Neural progenitor cell (in vitro differentiated cells): ENCODE results near the gene TBX6. TPM values are rescaled to one million over a fixed set of nuclear protein-coding genes. Genes with fewer than 3 reads are reported as not detected.
"Not testable (repeated sequence)": the region's sequence is repeated elsewhere in the genome, so short reads cannot be mapped to it uniquely, and the experiment has no call there.

Experiments used
- DNase-seq: peaks from one replicate; pipeline ENCODE4 v3.0.0-alpha.2; 2016; ENCODE audit warnings: low spot score
- H2AFZ ChIP-seq: fragments of 200-600 bp; sonication (generic); replicated peaks from 2 replicates; pipeline ENCODE4 v1.6.1; 2016; ENCODE audit warnings: antibody characterized with exemption
- H3F3A ChIP-seq: fragments of 200-600 bp; sonication (generic); 2 replicates; pipeline ENCODE4 v1.6.1; 2016; ENCODE audit warnings: antibody characterized with exemption, low read depth
- H3K27ac ChIP-seq: fragments of 200-600 bp; sonication (generic); 2 replicates; pipeline ENCODE4 v1.5.1; 2016; ENCODE audit warnings: mild to moderate bottlenecking
- H3K27me3 ChIP-seq: fragments of 200-600 bp; sonication (generic); 2 replicates; pipeline ENCODE4 v1.6.1; 2016; ENCODE audit warnings: mild to moderate bottlenecking, moderate library complexity
- H3K36me3 ChIP-seq: fragments of 200-600 bp; sonication (generic); 2 replicates; pipeline ENCODE4 v1.5.1; 2016
- H3K4me1 ChIP-seq: fragments of 200-600 bp; sonication (generic); 2 replicates; pipeline ENCODE4 v1.6.1; 2016; ENCODE audit warnings: mixed run types
- H3K4me2 ChIP-seq: fragments of 200-600 bp; sonication (generic); 2 replicates; pipeline ENCODE4 v1.6.1; 2016
- H3K4me3 ChIP-seq: fragments of 200-600 bp; sonication (generic); 2 replicates; pipeline ENCODE4 v1.5.1; 2016
- H3K79me2 ChIP-seq: fragments of 200-600 bp; sonication (generic); 2 replicates; pipeline ENCODE4 v1.6.1; 2016; ENCODE audit warnings: low read depth
- H3K9ac ChIP-seq: fragments of 200-600 bp; sonication (generic); 2 replicates; pipeline ENCODE4 v1.6.1; 2016
- H3K9me3 ChIP-seq: fragments of 200-600 bp; sonication (generic); 2 replicates; pipeline ENCODE4 v1.5.1; 2016; ENCODE audit warnings: low read depth
- H4K20me1 ChIP-seq: fragments of 200-600 bp; sonication (generic); 2 replicates; pipeline ENCODE4 v1.6.1; 2016; ENCODE audit warnings: low read depth
- H3K27ac Mint-ChIP-seq: 3 replicates; pipeline ENCODE4 v1.8.0; 2021; ENCODE audit warnings: mixed read lengths
- H3K27me3 Mint-ChIP-seq: 2 replicates; pipeline ENCODE4 v1.8.0; 2022; ENCODE audit warnings: low read depth, mild to moderate bottlenecking, inconsistent platforms, moderate library complexity, mixed read lengths; ENCODE audit not compliant: insufficient read depth
- H3K36me3 Mint-ChIP-seq: 3 replicates; pipeline ENCODE4 v1.8.0; 2021; ENCODE audit warnings: mixed read lengths
- H3K4me1 Mint-ChIP-seq: 3 replicates; pipeline ENCODE4 v1.8.0; 2021; ENCODE audit warnings: mixed read lengths
- H3K4me3 Mint-ChIP-seq: 3 replicates; pipeline ENCODE4 v1.8.0; 2021; ENCODE audit warnings: mild to moderate bottlenecking, moderate library complexity, mixed read lengths
- H3K9me3 Mint-ChIP-seq: 3 replicates; pipeline ENCODE4 v1.8.0; 2020; ENCODE audit warnings: mixed read lengths
- EZH2 ChIP-seq: fragments of 200-600 bp; sonication (generic); IDR thresholded peaks from 2 replicates; pipeline ENCODE4 v1.6.1; 2017; ENCODE audit warnings: antibody characterized with exemption, mild to moderate bottlenecking, moderate library complexity
- EZH2phosphoT487 ChIP-seq: fragments of 200-600 bp; sonication (generic); IDR thresholded peaks from 2 replicates; pipeline ENCODE4 v1.6.1; 2017; ENCODE audit warnings: antibody characterized with exemption
- total RNA-seq: library from RNA; depleted of rRNA; stranded (reverse); fragments of >200 nt; gene quantifications from 2 replicates; pipeline ENCODE4 v1.2.3, GENCODE V29; 2015; ENCODE audit warnings: low replicate concordance
- TF ChIP-seq, protein P1 (sequence below): fragments of 200-600 bp; sonication (generic); IDR thresholded peaks from 2 replicates; pipeline ENCODE4 v1.5.1; 2017; ENCODE audit warnings: antibody characterized with exemption, mild to moderate bottlenecking

Gene TBX6
- total RNA-seq, 1 donor from 2014 or later = 0.39 TPM

DNA sequence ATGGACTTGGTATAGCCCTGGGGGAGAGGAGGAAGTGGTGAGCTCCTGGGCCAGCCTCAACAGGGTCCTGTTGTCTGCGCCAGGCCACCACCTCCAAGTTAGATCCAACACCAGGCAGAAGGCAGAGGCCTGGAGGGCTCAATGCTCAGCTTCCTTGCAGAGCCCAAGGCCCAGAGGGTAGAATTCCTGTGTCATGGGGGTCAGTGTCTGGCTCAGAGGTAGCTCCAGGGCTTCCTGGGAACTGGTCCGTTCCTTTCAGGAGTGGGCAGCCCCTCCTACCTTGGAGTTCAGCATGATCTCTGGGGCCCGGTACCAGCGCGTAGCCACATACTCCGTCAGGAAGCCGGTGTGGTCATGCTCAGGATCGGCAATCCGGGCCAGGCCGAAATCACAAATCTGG lies 26.0 kb upstream of the TBX6 start:
- Histone ChIP-seq H3K4me1 (peaks cover 4% of the 10 kb centered on the region), H3K9ac (no peak overlapping the region), H3K9me3 (no peaks in the 10 kb centered on the region), H3K36me3 (no peaks in the 10 kb centered on the region), H3K4me2 (no peak overlapping the region), H4K20me1 (peaks cover 8% of the 10 kb centered on the region), H3K4me3 (no peak overlapping the region), H3K27ac (no peak overlapping the region), H3K27me3 (no peaks in the 10 kb centered on the region), H2AFZ (no peak overlapping the region), H3K79me2 (no peaks in the 10 kb centered on the region), H3F3A (peaks cover 23% of the 10 kb centered on the region)
- TF ChIP-seq EZH2phosphoT487 (no peak), EZH2 (no peak)
- TF ChIP-seq, protein P1, sequence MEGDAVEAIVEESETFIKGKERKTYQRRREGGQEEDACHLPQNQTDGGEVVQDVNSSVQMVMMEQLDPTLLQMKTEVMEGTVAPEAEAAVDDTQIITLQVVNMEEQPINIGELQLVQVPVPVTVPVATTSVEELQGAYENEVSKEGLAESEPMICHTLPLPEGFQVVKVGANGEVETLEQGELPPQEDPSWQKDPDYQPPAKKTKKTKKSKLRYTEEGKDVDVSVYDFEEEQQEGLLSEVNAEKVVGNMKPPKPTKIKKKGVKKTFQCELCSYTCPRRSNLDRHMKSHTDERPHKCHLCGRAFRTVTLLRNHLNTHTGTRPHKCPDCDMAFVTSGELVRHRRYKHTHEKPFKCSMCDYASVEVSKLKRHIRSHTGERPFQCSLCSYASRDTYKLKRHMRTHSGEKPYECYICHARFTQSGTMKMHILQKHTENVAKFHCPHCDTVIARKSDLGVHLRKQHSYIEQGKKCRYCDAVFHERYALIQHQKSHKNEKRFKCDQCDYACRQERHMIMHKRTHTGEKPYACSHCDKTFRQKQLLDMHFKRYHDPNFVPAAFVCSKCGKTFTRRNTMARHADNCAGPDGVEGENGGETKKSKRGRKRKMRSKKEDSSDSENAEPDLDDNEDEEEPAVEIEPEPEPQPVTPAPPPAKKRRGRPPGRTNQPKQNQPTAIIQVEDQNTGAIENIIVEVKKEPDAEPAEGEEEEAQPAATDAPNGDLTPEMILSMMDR = no peak
- Mint-ChIP-seq H3K36me3 (peaks cover 12% of the 10 kb centered on the region), H3K27ac (no peak overlapping the region), H3K4me3 (no peak overlapping the region), H3K4me1 (peaks cover 10% of the 10 kb centered on the region), H3K9me3 (no peaks in the 10 kb centered on the region), H3K27me3 (peaks cover 3% of the 10 kb centered on the region)
- DNase-seq = no peak

DNA sequence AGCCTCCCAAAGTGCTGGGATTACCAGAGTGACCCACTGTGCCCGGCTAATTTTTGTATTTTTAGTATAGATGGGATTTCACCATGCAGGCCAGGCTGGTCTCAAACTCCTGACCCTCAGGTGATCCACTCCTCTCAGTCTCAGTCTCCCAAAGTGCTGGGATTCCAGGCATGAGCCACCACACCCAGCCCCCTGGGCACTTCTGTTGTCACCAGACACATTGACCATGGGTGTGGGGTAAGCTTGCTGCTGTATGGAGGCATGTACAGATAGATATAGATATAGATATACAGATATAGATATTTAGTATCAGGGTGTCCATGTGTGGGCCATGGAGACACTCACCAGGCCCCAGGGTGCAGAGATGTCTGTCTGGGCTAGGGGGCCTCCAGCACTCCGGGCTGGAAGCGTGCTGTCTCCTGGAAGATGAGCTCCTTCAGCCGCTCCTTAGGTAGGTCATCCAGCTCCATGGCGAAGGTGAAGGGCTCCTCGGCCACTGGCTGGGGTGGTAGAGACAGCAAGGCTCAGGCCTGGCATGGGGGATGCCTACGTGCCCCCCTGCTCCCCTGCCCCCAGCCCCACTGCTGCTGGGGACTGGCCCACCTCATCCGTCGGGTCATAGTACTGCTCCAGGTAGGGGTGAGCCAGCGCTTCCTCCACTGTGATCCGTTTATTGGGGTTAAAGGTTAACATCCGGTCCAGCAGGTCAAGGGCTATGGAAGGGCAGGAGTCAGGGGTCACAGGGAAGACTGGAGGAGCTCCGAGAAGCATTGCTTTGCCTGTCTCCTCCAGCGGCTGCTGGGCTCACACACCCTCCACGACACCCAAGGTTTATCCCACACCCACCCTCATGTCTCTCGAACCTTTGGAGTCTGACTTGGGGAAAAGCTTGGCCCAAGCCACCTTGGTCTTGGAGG lies 24.8 kb upstream of the TBX6 start:
- peaks cover 13% of the 10 kb centered on the region for H3K36me3 Mint-ChIP-seq
- H3K27ac Mint-ChIP-seq = no peak overlapping the region
- no peaks in the 10 kb centered on the region for H3K79me2 ChIP-seq
- no peaks in the 10 kb centered on the region for H3K27me3 ChIP-seq
- no peak for DNase-seq
- no peaks in the 10 kb centered on the region for H3K36me3 ChIP-seq
- H3K9me3 Mint-ChIP-seq = no peaks in the 10 kb centered on the region
- H3F3A ChIP-seq = peaks cover 24% of the 10 kb centered on the region
- peaks cover 4% of the 10 kb centered on the region for H3K4me1 Mint-ChIP-seq
- H3K9ac ChIP-seq = no peak overlapping the region
- peaks cover 3% of the 10 kb centered on the region for H3K27me3 Mint-ChIP-seq
- TF ChIP-seq EZH2phosphoT487 (no peak), EZH2 (no peak)
- TF ChIP-seq, protein P1 = no peak
- no peak overlapping the region for H3K27ac ChIP-seq
- peaks cover 20% of the 10 kb centered on the region for H4K20me1 ChIP-seq
- H3K4me3 Mint-ChIP-seq = no peak overlapping the region
- no peaks in the 10 kb centered on the region for H3K9me3 ChIP-seq
- no peak overlapping the region for H2AFZ ChIP-seq
- no peak overlapping the region for H3K4me3 ChIP-seq
- no peak overlapping the region for H3K4me2 ChIP-seq
- no peaks in the 10 kb centered on the region for H3K4me1 ChIP-seq

DNA sequence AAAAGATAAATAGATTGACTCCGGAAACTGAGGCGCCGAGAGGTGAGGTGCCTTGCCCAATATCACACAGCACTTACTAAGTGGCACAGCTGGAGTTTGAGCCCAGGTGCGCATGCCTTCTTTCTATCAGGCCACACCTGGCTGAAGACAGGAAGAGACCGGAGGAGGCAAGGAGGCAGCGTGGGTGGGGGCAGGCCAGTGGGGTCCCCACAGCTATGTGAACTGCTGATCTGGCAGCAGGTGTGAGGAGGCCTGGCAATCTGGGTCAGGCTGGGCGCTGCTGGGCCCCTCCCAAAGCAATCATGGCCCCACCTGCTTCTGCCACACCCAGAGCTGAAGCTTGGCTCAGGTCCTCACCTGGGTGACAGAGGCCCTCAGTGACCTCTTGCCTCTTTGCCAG lies 23.5 kb upstream of the TBX6 start:
- peaks cover 11% of the 10 kb centered on the region for H3K36me3 Mint-ChIP-seq
- Histone ChIP-seq H3K4me2 (no peak overlapping the region), H2AFZ (no peak overlapping the region), H3K79me2 (no peaks in the 10 kb centered on the region), H3K4me3 (no peak overlapping the region), H3F3A (peaks cover 29% of the 10 kb centered on the region), H3K4me1 (no peaks in the 10 kb centered on the region), H3K27ac (no peak overlapping the region), H4K20me1 (peaks cover 29% of the 10 kb centered on the region), H3K36me3 (no peaks in the 10 kb centered on the region), H3K9ac (no peak overlapping the region), H3K27me3 (no peaks in the 10 kb centered on the region), H3K9me3 (no peaks in the 10 kb centered on the region)
- H3K27me3 Mint-ChIP-seq = peaks cover 6% of the 10 kb centered on the region
- no peak overlapping the region for H3K4me3 Mint-ChIP-seq
- H3K27ac Mint-ChIP-seq = no peak overlapping the region
- no peaks in the 10 kb centered on the region for H3K9me3 Mint-ChIP-seq
- H3K4me1 Mint-ChIP-seq = peaks cover 5% of the 10 kb centered on the region
- no peak for TF ChIP-seq EZH2phosphoT487
- TF ChIP-seq, protein P1 = no peak
- TF ChIP-seq EZH2 = no peak
- DNase-seq = no peak

DNA sequence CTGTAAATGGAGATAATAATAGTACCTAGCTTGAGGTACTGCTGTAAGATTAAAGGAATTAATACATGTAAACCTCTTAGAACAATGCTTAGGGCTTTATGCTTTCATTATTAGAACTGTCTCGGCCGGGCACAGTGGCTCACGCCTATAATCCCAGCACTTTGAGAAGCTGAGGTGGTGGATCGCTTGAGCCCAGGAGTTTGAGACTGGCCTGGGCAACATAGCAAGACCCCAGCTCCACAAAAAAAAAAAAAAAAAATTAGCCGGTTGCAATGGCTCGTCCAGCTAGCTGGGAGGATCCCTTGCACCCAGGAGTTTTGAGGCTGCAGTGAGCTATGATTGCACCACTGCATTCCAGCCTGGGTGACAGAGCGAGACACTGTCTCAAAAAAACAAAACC lies 23.1 kb upstream of the TBX6 start:
- Histone ChIP-seq H3F3A (peaks cover 33% of the 10 kb centered on the region), H4K20me1 (peaks cover 33% of the 10 kb centered on the region)
- H3K4me3 ChIP-seq, H3K79me2 ChIP-seq, H3K4me1 ChIP-seq, H3K4me2 ChIP-seq, H3K9ac ChIP-seq, H3K9me3 ChIP-seq, H2AFZ ChIP-seq, H3K27me3 Mint-ChIP-seq, H3K27me3 ChIP-seq, DNase-seq, H3K27ac ChIP-seq, H3K4me1 Mint-ChIP-seq, H3K4me3 Mint-ChIP-seq, H3K9me3 Mint-ChIP-seq, H3K36me3 ChIP-seq, H3K27ac Mint-ChIP-seq: not testable (repeated sequence)
- peaks cover 11% of the 10 kb centered on the region for H3K36me3 Mint-ChIP-seq
